ENCODE results near the gene ATG4B. TPM values are rescaled to one million over a fixed set of nuclear protein-coding genes. Genes with fewer than 3 reads are reported as not detected.

The ATG4B gene
- total and polyA plus RNA-seq, 9 of the 15 experiments (the other 6 are each of a cell fraction or from before 2014, with no cell fraction given) = 5.9 to 58.8 (median 35.6) TPM

- CTCF ChIA-PET (ENCODE audit: low intra/inter-chr PET ratio) = no interaction called here
- Histone ChIP-seq H3K9me1 (ENCODE audit: control insufficient read depth, insufficient read depth, low read length) (no peaks in the 10 kb centered on the region), H3K27me3 (ENCODE audit: control insufficient read depth in 2 of 2, insufficient read depth in 2 of 2, low read length in 2 of 2) (no peaks in the 10 kb centered on the region), H3K4me1 (replicated peaks in 1 of 2; ENCODE audit: control insufficient read depth in 2 of 2, insufficient read depth in 2 of 2, low read length in 2 of 2) (peaks cover 0 to 7% of the 10 kb centered on the region in 2 experiments; a peak in 2 of 5 replicates), H3K79me2 (ENCODE audit: control insufficient read depth, insufficient read depth, low read length) (peaks cover 55% of the 10 kb centered on the region), H3K4me3 (no peak overlapping the region), H3K4me2 (ENCODE audit: insufficient read depth, low read length) (no peak overlapping the region), H3K9me3 (replicated peaks; ENCODE audit: control insufficient read depth, insufficient read depth, low read depth, low read length) (no peaks in the 10 kb centered on the region), H4K20me1 (replicated peaks; ENCODE audit: control insufficient read depth, insufficient read depth, low read length) (peaks cover 3% of the 10 kb centered on the region; the same call in 1 of the 2 replicates), H2AFZ (ENCODE audit: low read depth, low read length) (no peak overlapping the region), H3K9ac (ENCODE audit: insufficient read depth in 1 of 2, low read depth in 2 of 2, low read length in 2 of 2) (no peak overlapping the region), H3K36me3 (ENCODE audit: control insufficient read depth, insufficient read depth, low read length) (peaks cover 16% of the 10 kb centered on the region; the same call in 1 of the 3 replicates), H3K27ac (ENCODE audit: extremely low read depth, low read depth, low read length) (no peak overlapping the region)
- in situ Hi-C loops (cut with MboI) = no loop called here
- no peak for TF ChIP-seq PHF21A (IDR thresholded peaks at IDR 0.05; ENCODE audit: borderline replicate concordance, low read depth)
- TF ChIP-seq MTA1 (IDR thresholded peaks at IDR 0.05; ENCODE audit: borderline replicate concordance) = no peak
- no peak for TF ChIP-seq CBX1 (IDR thresholded peaks at IDR 0.05; ENCODE audit: low read depth)
- TF ChIP-seq POU5F1 (IDR thresholded peaks at IDR 0.05; ENCODE audit: borderline replicate concordance, low read depth, low read length, partially characterized antibody) = no peak
- TF ChIP-seq, protein P1, sequence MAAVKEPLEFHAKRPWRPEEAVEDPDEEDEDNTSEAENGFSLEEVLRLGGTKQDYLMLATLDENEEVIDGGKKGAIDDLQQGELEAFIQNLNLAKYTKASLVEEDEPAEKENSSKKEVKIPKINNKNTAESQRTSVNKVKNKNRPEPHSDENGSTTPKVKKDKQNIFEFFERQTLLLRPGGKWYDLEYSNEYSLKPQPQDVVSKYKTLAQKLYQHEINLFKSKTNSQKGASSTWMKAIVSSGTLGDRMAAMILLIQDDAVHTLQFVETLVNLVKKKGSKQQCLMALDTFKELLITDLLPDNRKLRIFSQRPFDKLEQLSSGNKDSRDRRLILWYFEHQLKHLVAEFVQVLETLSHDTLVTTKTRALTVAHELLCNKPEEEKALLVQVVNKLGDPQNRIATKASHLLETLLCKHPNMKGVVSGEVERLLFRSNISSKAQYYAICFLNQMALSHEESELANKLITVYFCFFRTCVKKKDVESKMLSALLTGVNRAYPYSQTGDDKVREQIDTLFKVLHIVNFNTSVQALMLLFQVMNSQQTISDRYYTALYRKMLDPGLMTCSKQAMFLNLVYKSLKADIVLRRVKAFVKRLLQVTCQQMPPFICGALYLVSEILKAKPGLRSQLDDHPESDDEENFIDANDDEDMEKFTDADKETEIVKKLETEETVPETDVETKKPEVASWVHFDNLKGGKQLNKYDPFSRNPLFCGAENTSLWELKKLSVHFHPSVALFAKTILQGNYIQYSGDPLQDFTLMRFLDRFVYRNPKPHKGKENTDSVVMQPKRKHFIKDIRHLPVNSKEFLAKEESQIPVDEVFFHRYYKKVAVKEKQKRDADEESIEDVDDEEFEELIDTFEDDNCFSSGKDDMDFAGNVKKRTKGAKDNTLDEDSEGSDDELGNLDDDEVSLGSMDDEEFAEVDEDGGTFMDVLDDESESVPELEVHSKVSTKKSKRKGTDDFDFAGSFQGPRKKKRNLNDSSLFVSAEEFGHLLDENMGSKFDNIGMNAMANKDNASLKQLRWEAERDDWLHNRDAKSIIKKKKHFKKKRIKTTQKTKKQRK (IDR thresholded peaks at IDR 0.05; ENCODE audit: borderline replicate concordance, low read depth, low read length) = no peak
- TF ChIP-seq ZBTB12 (CRISPR knock-in tag; IDR thresholded peaks at IDR 0.05) = no peak
- TF ChIP-seq HIVEP1 (CRISPR knock-in tag; IDR thresholded peaks at IDR 0.05) = no peak
- no peak for TF ChIP-seq NR2F6 (CRISPR knock-in tag; IDR thresholded peaks at IDR 0.05)
- no peak for TF ChIP-seq MXI1 (IDR thresholded peaks at IDR 0.05; ENCODE audit: low read depth, low read length)
- WGBS (ENCODE audit: insufficient coverage, low coverage, missing lambda C conversion rate) = 83% methylated on average over 12 of the region's 14 CpGs
- intact Hi-C loops (cut with micrococcal nuclease) = no loop called here
- POLR2A ChIA-PET = interaction anchor here (0.6 to 2.5 kb wide), 2 partner anchors 8 to 20 kb away, joined by 3 to 14 read pairs; partner anchors contain the start of genes ATG4B and THAP4
- FAIRE-seq (no peak), ATAC-seq (no peak), DNase-seq (ENCODE audit: extremely low read depth in 1 of 4, low spot score in 3 of 4) (no peak)
- no TSS peak for BruUV-seq (replicated peaks)
Observed at GRCh38 chr2:241645915-241646645, 8.6 kb downstream of the ATG4B start.
